CD4-positive, alpha-beta memory T cell (primary cell): ENCODE results near the gene BPIFB2. TPM values are rescaled to one million over a fixed set of nuclear protein-coding genes. Genes with fewer than 3 reads are reported as not detected.

Experiments
- CTCF ChIA-PET: fragments of 350-600 bp; sonication (Branson Sonifier 250); formaldehyde crosslinking; loops from one replicate; lab custom pipeline; 2021; ENCODE audit warnings: inconsistent platforms; ENCODE audit not compliant: partially characterized antibody; lab: Charles Lee
- POLR2A ChIA-PET: fragments of 350-600 bp; sonication (Branson Sonifier 250); formaldehyde crosslinking; loops from one replicate; lab custom pipeline; 2021; ENCODE audit not compliant: partially characterized antibody; lab: Charles Lee
- DNase-seq, 5 donors: peaks; one replicate each; pipeline versions ENCODE4 v3.0.0 to v3.0.0-alpha.2; 2020 to 2022; ENCODE audit warnings: mixed read lengths in 1 of 5
- H3K27ac ChIP-seq: one replicate; pipeline ENCODE4 v1.7.0; 2013; ENCODE audit warnings: low read depth, low read length
- H3K27me3 ChIP-seq: 2 replicates; pipeline ENCODE4 v1.7.0; 2013; ENCODE audit warnings: mild to moderate bottlenecking, low read length, moderate library complexity; ENCODE audit not compliant: insufficient read depth
- H3K36me3 ChIP-seq: 2 replicates; pipeline ENCODE4 v1.7.0; 2013; ENCODE audit warnings: mild to moderate bottlenecking, low read length, moderate library complexity; ENCODE audit not compliant: insufficient read depth
- H3K4me1 ChIP-seq: 2 replicates; pipeline ENCODE4 v1.7.0; 2013; ENCODE audit warnings: mild to moderate bottlenecking, low read length, moderate library complexity; ENCODE audit not compliant: insufficient read depth
- H3K4me3 ChIP-seq, 2 donors: one replicate each; pipeline ENCODE4 v1.7.0; 2013; ENCODE audit warnings: low read length in 2 of 2, mild to moderate bottlenecking in 1 of 2
- H3K9me3 ChIP-seq, 2 donors: one replicate each; pipeline ENCODE4 v1.7.0; 2013; ENCODE audit warnings: low read length in 2 of 2, control low read depth in 1 of 2; ENCODE audit not compliant: control insufficient read depth in 1 of 2
- H3K27ac Mint-ChIP-seq, 7 donors: one replicate each; pipeline ENCODE4 v1.8.0; 2020 to 2021; ENCODE audit warnings: mixed read lengths in 7 of 7, mild to moderate bottlenecking in 6 of 7, inconsistent platforms in 3 of 7, moderate library complexity in 3 of 7
- H3K27me3 Mint-ChIP-seq, 2 donors: one replicate each; pipeline ENCODE4 v1.8.0; 2020 to 2021; ENCODE audit warnings: mixed read lengths in 2 of 2
- H3K36me3 Mint-ChIP-seq, 2 donors: one replicate each; pipeline ENCODE4 v1.8.0; 2020 to 2021; ENCODE audit warnings: mixed read lengths in 2 of 2, inconsistent platforms in 1 of 2, mild to moderate bottlenecking in 1 of 2
- H3K4me1 Mint-ChIP-seq, 4 donors: one replicate each; pipeline ENCODE4 v1.8.0; 2020 to 2021; ENCODE audit warnings: mixed read lengths in 4 of 4, mild to moderate bottlenecking in 1 of 4
- H3K4me3 Mint-ChIP-seq, 8 donors: one replicate each; pipeline ENCODE4 v1.8.0; 2020 to 2021; ENCODE audit warnings: mixed read lengths in 8 of 8, mild to moderate bottlenecking in 7 of 8, moderate library complexity in 6 of 8, inconsistent platforms in 3 of 8
- H3K9me3 Mint-ChIP-seq, 8 donors: one replicate each; pipeline ENCODE4 v1.8.0; 2020 to 2021; ENCODE audit warnings: mixed read lengths in 8 of 8, mild to moderate bottlenecking in 5 of 8, inconsistent platforms in 3 of 8, moderate library complexity in 1 of 8
- intact Hi-C: fragments of 100-400 bp; cut with micrococcal nuclease; formaldehyde crosslinking; loops from one replicate; pipeline ENCODE4 v1.15.1; 2023
- polyA plus RNA-seq, 2 donors: library from polyadenylated mRNA; unstranded; fragments of 300-500 nt; fragmentation: Illumina TruSeq; gene quantifications; one replicate each; pipeline ENCODE4 v1.2.3, GENCODE V29; 2021
- total RNA-seq, 2 experiments: library from RNA; stranded (reverse); gene quantifications; one replicate each; pipeline ENCODE4 v1.2.3, GENCODE V29; 2021

Gene BPIFB2
- total and polyA plus RNA-seq, 4 experiments from 2014 or later = not detected

DNA sequence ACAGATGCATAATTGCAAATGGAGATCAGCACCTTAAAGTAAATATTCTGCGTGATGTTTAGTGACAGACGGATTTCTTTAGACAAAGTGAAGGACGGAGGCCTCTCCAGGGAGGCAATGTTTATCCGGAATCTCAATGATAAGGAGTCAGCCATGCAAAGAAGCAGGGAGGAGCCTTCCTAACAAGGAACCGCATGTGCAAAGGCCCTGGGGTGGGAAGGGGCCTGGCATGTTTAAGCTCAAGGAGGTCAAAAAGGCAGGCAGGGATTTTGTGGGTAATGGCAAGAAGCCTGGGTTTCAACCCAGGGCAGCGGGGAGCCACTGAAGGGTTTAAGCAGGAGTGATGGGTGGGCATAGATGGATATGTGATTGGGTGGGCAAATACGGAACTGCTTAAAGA, 46.9 kb downstream of the BPIFB2 start:
- Mint-ChIP-seq H3K9me3 (no peaks in the 10 kb centered on the region), H3K27ac (peak overlapping the region in 1 of 7 donors; percentile 32), H3K4me3 (no peak overlapping the region), H3K36me3 (no peaks in the 10 kb centered on the region), H3K27me3 (no peaks in the 10 kb centered on the region), H3K4me1 (peaks cover 0 to 3% (median 3%) of the 10 kb centered on the region in 4 donors)
- Histone ChIP-seq H3K27ac (no peak overlapping the region), H3K36me3 (no peaks in the 10 kb centered on the region), H3K4me3 (no peak overlapping the region), H3K4me1 (no peaks in the 10 kb centered on the region), H3K27me3 (no peaks in the 10 kb centered on the region), H3K9me3 (no peaks in the 10 kb centered on the region)
- intact Hi-C loops = no loop called here
- no peak for DNase-seq
- ChIA-PET CTCF (no interaction called here), POLR2A (no interaction called here)

GRCh38 chr20:33054791-33055190, 47.3 kb downstream of the BPIFB2 start:
- intact Hi-C loops = no loop called here
- no peaks in the 10 kb centered on the region for H3K36me3 ChIP-seq
- no peaks in the 10 kb centered on the region for H3K27me3 ChIP-seq
- H3K9me3 ChIP-seq = no peaks in the 10 kb centered on the region
- H3K9me3 Mint-ChIP-seq = no peaks in the 10 kb centered on the region
- peaks cover 0 to 3% (median 3%) of the 10 kb centered on the region in 4 donors for H3K4me1 Mint-ChIP-seq
- no peaks in the 10 kb centered on the region for H3K36me3 Mint-ChIP-seq
- POLR2A ChIA-PET = no interaction called here
- H3K4me3 Mint-ChIP-seq = no peak overlapping the region
- no peak for DNase-seq
- peak overlapping the region in 1 of 7 donors; percentile 19 for H3K27ac Mint-ChIP-seq
- H3K4me3 ChIP-seq = no peak overlapping the region
- no peaks in the 10 kb centered on the region for H3K27me3 Mint-ChIP-seq
- H3K4me1 ChIP-seq = no peaks in the 10 kb centered on the region
- no peak overlapping the region for H3K27ac ChIP-seq
- CTCF ChIA-PET = no interaction called here

DNA sequence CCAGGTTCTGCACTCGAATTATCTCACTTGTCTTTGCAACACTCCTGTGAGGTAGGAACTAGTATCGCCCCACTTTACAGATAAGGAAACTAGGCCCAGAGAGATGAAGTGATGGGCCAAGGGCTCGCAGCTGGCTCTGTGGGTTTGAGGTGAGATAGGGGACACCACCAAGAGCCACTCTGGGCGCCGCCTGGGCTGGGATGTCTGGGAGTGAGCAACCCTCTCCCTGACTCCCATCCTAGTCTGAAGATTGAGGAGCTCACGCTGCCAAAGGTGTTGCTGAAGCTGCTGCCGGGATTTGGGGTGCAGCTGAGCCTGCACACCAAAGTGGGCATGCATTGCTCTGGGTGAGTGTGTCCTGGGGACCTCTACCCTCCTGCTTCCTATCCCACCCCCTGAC, 51.6 kb downstream of the BPIFB2 start:
- H3K4me1 Mint-ChIP-seq = peaks cover 0 to 3% (median 2%) of the 10 kb centered on the region in 4 donors
- DNase-seq = no peak
- CTCF ChIA-PET = interaction anchor here (1.2 kb wide), 1 partner anchor 37 kb away, joined by 3 read pairs; no protein-coding TSS in a partner anchor

DNA sequence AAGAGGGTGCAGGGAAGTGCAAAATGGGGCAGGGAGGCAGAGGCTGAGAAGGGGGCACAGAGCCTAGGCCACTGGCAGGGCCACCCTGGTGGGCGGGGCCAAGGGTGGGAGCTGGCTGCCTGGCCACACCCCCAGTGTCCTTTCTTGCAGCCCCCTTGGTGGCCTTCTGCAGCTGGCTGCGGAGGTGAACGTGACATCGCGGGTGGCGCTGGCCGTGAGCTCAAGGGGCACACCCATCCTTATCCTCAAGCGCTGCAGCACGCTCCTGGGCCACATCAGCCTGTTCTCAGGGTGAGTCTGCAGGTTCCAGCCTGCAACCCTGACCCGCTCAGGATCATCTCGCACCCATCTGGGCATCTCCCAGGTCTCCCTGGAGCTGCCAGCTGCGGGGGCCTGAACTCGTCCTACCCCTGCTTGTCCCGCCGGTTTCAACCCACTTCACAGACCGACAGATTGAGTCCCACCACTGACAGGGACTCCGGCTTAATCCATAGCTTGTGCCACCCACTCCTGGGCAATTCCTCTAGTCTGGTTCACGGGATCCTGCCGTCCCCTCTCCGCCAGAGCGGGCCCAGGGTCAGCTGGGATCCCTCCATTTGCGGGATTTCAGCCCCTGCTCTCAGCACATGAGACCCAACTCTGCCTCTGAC, 52.4 kb downstream of the BPIFB2 start:
- Histone ChIP-seq H3K27me3 (no peaks in the 10 kb centered on the region), H3K4me3 (no peak overlapping the region), H3K27ac (no peak overlapping the region), H3K36me3 (no peaks in the 10 kb centered on the region), H3K9me3 (no peaks in the 10 kb centered on the region), H3K4me1 (no peaks in the 10 kb centered on the region)
- intact Hi-C loops = no loop called here
- ChIA-PET POLR2A (no interaction called here), CTCF (no interaction called here)
- DNase-seq = no peak
- Mint-ChIP-seq H3K27ac (no peak overlapping the region), H3K4me1 (peaks cover 0 to 3% (median 2%) of the 10 kb centered on the region in 4 donors), H3K4me3 (peak overlapping the region in 1 of 8 donors; percentile 36), H3K27me3 (no peaks in the 10 kb centered on the region), H3K9me3 (no peaks in the 10 kb centered on the region), H3K36me3 (no peaks in the 10 kb centered on the region)

More for the DNA sequence above, 51.6 kb downstream of the BPIFB2 start:
- no peak overlapping the region for H3K4me3 ChIP-seq
- no peaks in the 10 kb centered on the region for H3K4me1 ChIP-seq
- H3K27ac ChIP-seq = no peak overlapping the region
- Mint-ChIP-seq H3K27ac (no peak overlapping the region), H3K4me3 (no peak overlapping the region), H3K9me3 (no peaks in the 10 kb centered on the region), H3K27me3 (no peaks in the 10 kb centered on the region), H3K36me3 (no peaks in the 10 kb centered on the region)
- no peaks in the 10 kb centered on the region for H3K36me3 ChIP-seq
- no peaks in the 10 kb centered on the region for H3K9me3 ChIP-seq
- H3K27me3 ChIP-seq = no peaks in the 10 kb centered on the region
- intact Hi-C loops = no loop called here
- POLR2A ChIA-PET = no interaction called here

DNA sequence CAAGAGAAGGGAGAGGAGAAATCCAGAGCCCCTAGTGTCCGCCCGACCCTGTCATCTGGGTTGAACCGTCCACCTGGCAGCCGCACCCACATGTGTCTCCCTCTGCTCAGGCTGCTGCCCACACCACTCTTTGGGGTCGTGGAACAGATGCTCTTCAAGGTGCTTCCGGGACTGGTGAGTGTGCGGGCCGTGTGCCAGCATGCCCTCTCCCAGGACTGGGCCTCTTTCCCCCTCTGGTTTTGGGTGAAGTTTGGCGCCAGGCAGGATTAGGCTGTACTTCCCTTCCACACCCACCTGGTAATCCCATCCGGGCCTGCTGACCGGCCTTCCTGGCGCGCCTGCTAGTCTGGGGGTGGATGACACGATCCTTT, 54.1 kb downstream of the BPIFB2 start:
- Mint-ChIP-seq H3K27me3 (no peaks in the 10 kb centered on the region), H3K4me3 (no peak overlapping the region), H3K36me3 (no peaks in the 10 kb centered on the region), H3K4me1 (peaks cover 0 to 7% (median under 1%) of the 10 kb centered on the region in 4 donors), H3K9me3 (no peaks in the 10 kb centered on the region), H3K27ac (no peak overlapping the region)
- H3K36me3 ChIP-seq = no peaks in the 10 kb centered on the region
- no peak for DNase-seq
- intact Hi-C loops = no loop called here
- no peak overlapping the region for H3K27ac ChIP-seq
- no peak overlapping the region for H3K4me3 ChIP-seq
- ChIA-PET POLR2A (no interaction called here), CTCF (no interaction called here)
- H3K27me3 ChIP-seq = no peaks in the 10 kb centered on the region
- H3K4me1 ChIP-seq = no peaks in the 10 kb centered on the region
- no peaks in the 10 kb centered on the region for H3K9me3 ChIP-seq

GRCh38 chr20:33062105-33062824, 54.8 kb downstream of the BPIFB2 start:
- Mint-ChIP-seq H3K4me1 (peaks cover 0 to 4% (median under 1%) of the 10 kb centered on the region in 4 donors), H3K36me3 (no peaks in the 10 kb centered on the region), H3K27me3 (no peaks in the 10 kb centered on the region), H3K9me3 (no peaks in the 10 kb centered on the region), H3K27ac (no peak overlapping the region), H3K4me3 (no peak overlapping the region)
- Histone ChIP-seq H3K36me3 (no peaks in the 10 kb centered on the region), H3K4me1 (no peaks in the 10 kb centered on the region), H3K27me3 (no peaks in the 10 kb centered on the region), H3K27ac (no peak overlapping the region), H3K4me3 (no peak overlapping the region), H3K9me3 (no peaks in the 10 kb centered on the region)
- CTCF ChIA-PET = no interaction called here
- DNase-seq = no peak
- intact Hi-C loops = no loop called here
- POLR2A ChIA-PET = no interaction called here

- Histone ChIP-seq H3K27me3 (no peaks in the 10 kb centered on the region), H3K27ac (no peak overlapping the region), H3K4me1 (no peaks in the 10 kb centered on the region), H3K9me3 (no peaks in the 10 kb centered on the region), H3K4me3 (no peak overlapping the region), H3K36me3 (no peaks in the 10 kb centered on the region)
- CTCF ChIA-PET = no interaction called here
- Mint-ChIP-seq H3K27me3 (no peaks in the 10 kb centered on the region), H3K9me3 (no peaks in the 10 kb centered on the region), H3K4me3 (no peak overlapping the region), H3K27ac (no peak overlapping the region), H3K36me3 (no peaks in the 10 kb centered on the region), H3K4me1 (peaks cover under 1 to 4% (median 2%) of the 10 kb centered on the region in 4 donors)
- no peak for DNase-seq
- intact Hi-C loops = no loop called here
- POLR2A ChIA-PET = no interaction called here
Measured at GRCh38 chr20:33062825-33063149, 55.3 kb downstream of the BPIFB2 start.
